Caco-2 (cell line): Measurements from ENCODE around the gene ADGRF3. TPM values are rescaled to one million over a fixed set of nuclear protein-coding genes. Genes with fewer than 3 reads are reported as not detected.
"Not testable (repeated sequence)": the region's sequence is repeated elsewhere in the genome, so short reads cannot be mapped to it uniquely, and the experiment has no call there.

Source experiments
- BruUV-seq: library from RNA; stranded (reverse); fragments of 400-500 nt; replicated peaks from 2 replicates; lab custom pipeline; 2021; lab: Mats Ljungman, UMichigan
- CTCF ChIA-PET: fragments of 300-600 bp; sonication (Branson Sonifier 250); formaldehyde crosslinking; loops from one replicate; lab custom pipeline; 2022; ENCODE audit warnings: antibody characterized with exemption; lab: Charles Lee
- POLR2A ChIA-PET: fragments of 300-600 bp; sonication (Branson Sonifier 250); formaldehyde crosslinking; loops from one replicate; lab custom pipeline; 2022; ENCODE audit warnings: antibody characterized with exemption; lab: Charles Lee
- DNase-seq, 2 experiments: peaks; one replicate each; pipeline versions ENCODE4 v3.0.0 to v3.0.0-alpha.2; 2020 to 2022
- H3K27me3 ChIP-seq: replicated peaks from 2 replicates; pipeline ENCODE4 v1.6.0; 2011; ENCODE audit warnings: low read length; ENCODE audit not compliant: control insufficient read depth, insufficient read depth
- H3K36me3 ChIP-seq: 2 replicates; pipeline ENCODE4 v1.5.1; 2011; ENCODE audit warnings: low read length; ENCODE audit not compliant: control insufficient read depth, insufficient read depth
- H3K4me1 ChIP-seq: fragments of 250-450 bp; sonication (Bioruptor Pico); 2 replicates; pipeline ENCODE4 v1.5.1; 2020; ENCODE audit warnings: mild to moderate bottlenecking
- H3K4me3 ChIP-seq: 2 replicates; pipeline ENCODE4 v1.5.1; 2011; ENCODE audit warnings: low read depth, mild to moderate bottlenecking, control low read depth, low read length
- H3K9me3 ChIP-seq: fragments of 250-450 bp; sonication (Bioruptor Pico); 2 replicates; pipeline ENCODE4 v1.5.1; 2020; ENCODE audit warnings: mild to moderate bottlenecking, moderate library complexity
- H3K27ac Mint-ChIP-seq: one replicate; pipeline ENCODE4 v1.8.0; 2022; ENCODE audit warnings: mixed read lengths; ENCODE audit not compliant: unreplicated experiment
- H3K27me3 Mint-ChIP-seq: one replicate; pipeline ENCODE4 v1.8.0; 2022; ENCODE audit warnings: mixed read lengths; ENCODE audit not compliant: insufficient read depth, unreplicated experiment
- H3K36me3 Mint-ChIP-seq: one replicate; pipeline ENCODE4 v1.8.0; 2022; ENCODE audit warnings: mild to moderate bottlenecking, mixed read lengths; ENCODE audit not compliant: insufficient read depth, unreplicated experiment
- H3K4me1 Mint-ChIP-seq: one replicate; pipeline ENCODE4 v1.8.0; 2022; ENCODE audit warnings: low read depth, mixed read lengths; ENCODE audit not compliant: unreplicated experiment
- H3K4me3 Mint-ChIP-seq: one replicate; pipeline ENCODE4 v1.8.0; 2022; ENCODE audit warnings: mild to moderate bottlenecking, moderate library complexity, mixed read lengths; ENCODE audit not compliant: unreplicated experiment
- H3K9me3 Mint-ChIP-seq: one replicate; pipeline ENCODE4 v1.8.0; 2022; ENCODE audit warnings: mixed read lengths; ENCODE audit not compliant: unreplicated experiment
- CTCF ChIP-seq, 2 experiments: fragments of 200-600 bp in 1 of 2; IDR thresholded peaks; 1 replicate in 1 of 2; 2 replicates in 1 of 2; pipeline versions ENCODE4 v1.5.1 to v1.8.0; 2011 to 2022; ENCODE audit warnings: antibody characterized with exemption in 1 of 2, control low read depth in 1 of 2, inconsistent platforms in 1 of 2, low read depth in 1 of 2, low read length in 1 of 2, mild to moderate bottlenecking in 1 of 2, moderate library complexity in 1 of 2; ENCODE audit not compliant: insufficient read depth in 1 of 2, severe bottlenecking in 1 of 2, unreplicated experiment in 1 of 2
- intact Hi-C: fragments of 100-400 bp; cut with micrococcal nuclease; formaldehyde crosslinking; loops from one replicate; pipeline ENCODE4 v1.10.0; 2022; ENCODE audit not compliant: unreplicated experiment
- total RNA-seq: library from RNA; stranded (reverse); gene quantifications from 2 replicates; pipeline ENCODE4 v1.2.3, GENCODE V29; 2022

ADGRF3 gene
- total RNA-seq, 1 experiment from 2014 or later: 0.18 TPM

GRCh38 chr2:26330604-26331003, 16.0 kb downstream of the ADGRF3 start:
- no peaks in the 10 kb centered on the region for H3K9me3 Mint-ChIP-seq
- Histone ChIP-seq H3K4me1 (no peaks in the 10 kb centered on the region), H3K36me3 (no peaks in the 10 kb centered on the region), H3K27me3 (no peaks in the 10 kb centered on the region), H3K9me3 (no peaks in the 10 kb centered on the region), H3K4me3 (no peak overlapping the region)
- ChIA-PET POLR2A (no interaction called here), CTCF (interaction anchor here (0.6 to 1.4 kb wide), 4 partner anchors 12 to 95 kb away, joined by 3 to 6 read pairs (median 4); no protein-coding TSS in a partner anchor)
- H3K27ac Mint-ChIP-seq: no peak overlapping the region
- DNase-seq: no peak
- TF ChIP-seq CTCF (IDR thresholded peaks at IDR 0.05; ENCODE audit: insufficient read depth in 1 of 2, low read depth in 1 of 2, low read length in 1 of 2, severe bottlenecking in 1 of 2, unreplicated experiment in 1 of 2): no peak
- no peak overlapping the region for H3K4me3 Mint-ChIP-seq
- intact Hi-C loops: loop anchor here (1.0 to 2.0 kb wide), 3 partner anchors 86 to 379 kb away; partner anchors contain the start of genes HADHA and HADHB
- peaks cover 13% of the 10 kb centered on the region for H3K4me1 Mint-ChIP-seq
- no peaks in the 10 kb centered on the region for H3K36me3 Mint-ChIP-seq
- BruUV-seq: no TSS peak
- no peaks in the 10 kb centered on the region for H3K27me3 Mint-ChIP-seq

GRCh38 chr2:26330114-26330549, 16.5 kb downstream of the ADGRF3 start:
- H3K4me3 Mint-ChIP-seq: no peak overlapping the region
- Histone ChIP-seq H3K36me3 (no peaks in the 10 kb centered on the region), H3K9me3 (no peaks in the 10 kb centered on the region), H3K4me3 (no peak overlapping the region), H3K27me3 (no peaks in the 10 kb centered on the region), H3K4me1 (no peaks in the 10 kb centered on the region)
- no TSS peak for BruUV-seq
- no peaks in the 10 kb centered on the region for H3K36me3 Mint-ChIP-seq
- H3K27me3 Mint-ChIP-seq: no peaks in the 10 kb centered on the region
- intact Hi-C loops: loop anchor here (1.0 to 2.0 kb wide), 3 partner anchors 85 to 379 kb away; partner anchors contain the start of genes HADHA and HADHB
- TF ChIP-seq CTCF (IDR thresholded peaks at IDR 0.05; ENCODE audit: insufficient read depth in 1 of 2, low read depth in 1 of 2, low read length in 1 of 2, severe bottlenecking in 1 of 2, unreplicated experiment in 1 of 2): peak; percentile 84 to 95
- no peak overlapping the region for H3K27ac Mint-ChIP-seq
- H3K4me1 Mint-ChIP-seq: peaks cover 13% of the 10 kb centered on the region
- DNase-seq: peak; percentile 85 to 91
- CTCF ChIA-PET: interaction anchor here (0.9 to 1.4 kb wide), 3 partner anchors 11 to 94 kb away, joined by 3 to 6 read pairs (median 4); no protein-coding TSS in a partner anchor
- H3K9me3 Mint-ChIP-seq: no peaks in the 10 kb centered on the region
- POLR2A ChIA-PET: no interaction called here

GRCh38 chr2:26329083-26329482, 17.5 kb downstream of the ADGRF3 start:
- H3K36me3 Mint-ChIP-seq, H3K27me3 ChIP-seq, BruUV-seq, H3K4me3 ChIP-seq, H3K9me3 ChIP-seq, intact Hi-C loops, H3K4me1 ChIP-seq, H3K9me3 Mint-ChIP-seq, DNase-seq, H3K27ac Mint-ChIP-seq, H3K27me3 Mint-ChIP-seq, POLR2A ChIA-PET, CTCF ChIA-PET, H3K4me3 Mint-ChIP-seq, H3K36me3 ChIP-seq: not testable (repeated sequence)
- H3K4me1 Mint-ChIP-seq: peaks cover 13% of the 10 kb centered on the region
